ENCODE results near the gene LUZP2. TPM values are rescaled to one million over a fixed set of nuclear protein-coding genes. Genes with fewer than 3 reads are reported as not detected.

Gene LUZP2
- total and polyA plus RNA-seq, 9 of the 15 experiments (the other 6 are each of a cell fraction or from before 2014, with no cell fraction given): not detected

DNA sequence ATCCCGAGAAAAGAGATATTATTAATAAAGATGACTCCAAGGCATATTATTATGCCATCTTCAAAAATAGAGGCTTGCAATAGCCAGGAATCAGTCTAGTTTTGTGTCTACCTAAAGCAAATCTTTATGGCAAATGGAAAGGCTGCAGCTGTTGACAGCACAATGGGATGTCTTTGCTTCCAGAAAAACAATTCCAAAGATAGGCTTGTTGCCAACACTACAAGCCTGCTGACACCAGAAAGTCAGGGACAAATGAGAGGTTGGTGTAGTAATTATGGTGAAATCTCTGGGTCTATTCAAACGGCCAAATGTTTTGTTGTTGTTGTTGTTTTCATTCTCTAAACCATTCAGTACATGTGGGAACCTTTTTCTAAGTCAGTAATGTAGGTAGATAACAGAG lies 101.8 kb downstream of the LUZP2 start:
- Histone ChIP-seq H3K9me3 (replicated peaks; ENCODE audit: control insufficient read depth, insufficient read depth, low read depth, low read length) (no peaks in the 10 kb centered on the region), H4K20me1 (replicated peaks; ENCODE audit: control insufficient read depth, insufficient read depth, low read length) (no peaks in the 10 kb centered on the region), H3K9me1 (ENCODE audit: control insufficient read depth, insufficient read depth, low read length) (no peaks in the 10 kb centered on the region), H3K27ac (ENCODE audit: extremely low read depth, low read depth, low read length) (no peak overlapping the region), H3K36me3 (ENCODE audit: control insufficient read depth, insufficient read depth, low read length) (no peaks in the 10 kb centered on the region), H3K4me3 (no peak overlapping the region), H3K4me1 (replicated peaks in 1 of 2; ENCODE audit: control insufficient read depth in 2 of 2, insufficient read depth in 2 of 2, low read length in 2 of 2) (no peaks in the 10 kb centered on the region), H3K27me3 (ENCODE audit: control insufficient read depth in 2 of 2, insufficient read depth in 2 of 2, low read length in 2 of 2) (no peaks in the 10 kb centered on the region), H3K79me2 (ENCODE audit: control insufficient read depth, insufficient read depth, low read length) (no peaks in the 10 kb centered on the region), H2AFZ (ENCODE audit: low read depth, low read length) (no peak overlapping the region), H3K9ac (ENCODE audit: insufficient read depth in 1 of 2, low read depth in 2 of 2, low read length in 2 of 2) (no peak overlapping the region), H3K4me2 (ENCODE audit: insufficient read depth, low read length) (no peak overlapping the region)
- FAIRE-seq (no peak), DNase-seq (ENCODE audit: extremely low read depth in 1 of 4, low spot score in 3 of 4) (no peak), ATAC-seq (no peak)
- ChIA-PET POLR2A (no interaction called here), CTCF (ENCODE audit: low intra/inter-chr PET ratio) (no interaction called here)
- in situ Hi-C loops (cut with MboI) (no loop called here), intact Hi-C loops (cut with micrococcal nuclease) (no loop called here)
- BruUV-seq (replicated peaks): no TSS peak
- TF ChIP-seq MTA2 (IDR thresholded peaks at IDR 0.05; ENCODE audit: low read depth): no peak
- no peak for TF ChIP-seq CEBPB (tag; IDR thresholded peaks at IDR 0.05)
- no peak for TF ChIP-seq SNRNP70 (optimal IDR thresholded peaks at IDR 0.05; ENCODE audit: low read depth, low read length)
- TF ChIP-seq MCM5 (IDR thresholded peaks at IDR 0.05; ENCODE audit: low read depth): no peak
- no peak for TF ChIP-seq PRPF4 (IDR thresholded peaks at IDR 0.05; ENCODE audit: insufficient read depth, low read depth, low read length, poor library complexity, severe bottlenecking)
- TF ChIP-seq ZNF551 (CRISPR knock-in tag; IDR thresholded peaks at IDR 0.05): no peak
- no peak for TF ChIP-seq CHD1 (IDR thresholded peaks at IDR 0.05; ENCODE audit: low read length)
- TF ChIP-seq STAT5B (CRISPR knock-in tag; IDR thresholded peaks at IDR 0.05): no peak
- no peak for TF ChIP-seq GATAD2B (IDR thresholded peaks at IDR 0.05; ENCODE audit: borderline replicate concordance)
- no peak for TF ChIP-seq CSDE1 (IDR thresholded peaks at IDR 0.05)
- no peak for TF ChIP-seq SNIP1 (IDR thresholded peaks at IDR 0.05; ENCODE audit: low read depth)
- no peak for TF ChIP-seq HLTF (IDR thresholded peaks at IDR 0.05)
- no peak for TF ChIP-seq OTX1 (CRISPR knock-in tag; IDR thresholded peaks at IDR 0.05)
- 0% methylated on average over 2 of the region's 2 CpGs for WGBS (ENCODE audit: insufficient coverage, low coverage, missing lambda C conversion rate)
